ENCODE results near the gene PHKB. TPM values are rescaled to one million over a fixed set of nuclear protein-coding genes. Genes with fewer than 3 reads are reported as not detected.

Gene PHKB
- total RNA-seq, 1 experiment from 2014 or later: 81.3 TPM

DNA sequence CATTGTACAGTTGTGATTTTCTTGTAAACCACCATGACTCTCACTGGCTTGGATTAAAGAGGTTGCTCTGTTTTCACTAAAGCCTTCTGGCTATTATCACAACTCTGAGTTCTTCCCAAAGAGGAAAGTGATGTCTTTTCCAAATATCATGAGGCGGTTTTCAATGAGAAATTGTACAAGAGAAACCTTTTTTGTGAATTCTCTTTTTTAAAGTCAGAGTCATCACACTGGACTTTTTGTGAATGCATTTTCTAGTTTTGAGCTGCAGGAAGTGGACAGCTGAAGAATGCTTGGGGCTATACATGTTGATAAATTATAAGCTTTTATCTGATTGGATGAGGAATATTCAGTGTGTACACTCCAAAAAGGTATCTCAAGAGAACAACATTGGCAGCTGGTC is 100.2 kb downstream of the PHKB start:
- Histone ChIP-seq H2AFZ (no peak overlapping the region), H3K4me1 (replicated peaks; ENCODE audit: insufficient read depth) (no peaks in the 10 kb centered on the region), H3K27me3 (ENCODE audit: insufficient read depth, low read depth) (no peaks in the 10 kb centered on the region), H4K20me1 (ENCODE audit: insufficient read depth) (no peaks in the 10 kb centered on the region), H3K9me2 (ENCODE audit: insufficient read depth) (no peaks in the 10 kb centered on the region), H3K79me2 (ENCODE audit: low read depth) (no peaks in the 10 kb centered on the region), H3K27ac (no peak overlapping the region), H3K4me3 (no peak overlapping the region), H3K9me3 (ENCODE audit: insufficient read depth, low read depth) (no peaks in the 10 kb centered on the region), H3K36me3 (ENCODE audit: low read depth) (no peaks in the 10 kb centered on the region), H3F3A (ENCODE audit: insufficient read depth, low read depth) (no peaks in the 10 kb centered on the region), H3K4me2 (no peak overlapping the region)
- BruUV-seq (replicated peaks): no TSS peak
- intact Hi-C loops (cut with micrococcal nuclease; ENCODE audit: unreplicated experiment): no loop called here
- DNase-seq: no peak
- CTCF ChIA-PET: no interaction called here
- POLR2A ChIA-PET (ENCODE audit: unreplicated experiment): no interaction called here
- TF ChIP-seq EZH2 (IDR thresholded peaks at IDR 0.05; ENCODE audit: low read depth) (no peak), CTCF (conservative IDR thresholded peaks at IDR 0.05) (no peak)

DNA sequence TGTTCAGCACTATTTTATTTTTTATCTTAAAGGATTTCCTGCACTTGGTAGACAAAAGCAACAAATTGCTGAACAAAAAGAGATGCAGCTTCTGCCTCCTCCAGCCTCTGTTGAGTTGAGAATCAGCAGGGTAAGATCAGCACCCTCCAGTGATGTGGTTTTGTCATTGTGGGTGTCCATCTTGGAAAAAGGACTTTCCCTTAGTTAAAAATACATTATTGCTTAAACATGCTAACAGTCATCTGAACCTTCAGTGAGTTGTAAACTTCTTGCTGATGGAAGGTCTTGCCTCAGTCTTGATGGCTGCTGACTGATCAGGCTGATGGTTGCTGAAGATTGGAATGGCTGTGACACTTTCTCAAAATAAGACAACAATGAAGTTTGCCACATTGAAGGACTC is 101.2 kb downstream of the PHKB start:
- no peaks in the 10 kb centered on the region for H3F3A ChIP-seq (ENCODE audit: insufficient read depth, low read depth)
- no peak overlapping the region for H2AFZ ChIP-seq
- intact Hi-C loops (cut with micrococcal nuclease; ENCODE audit: unreplicated experiment): no loop called here
- no peak overlapping the region for H3K4me3 ChIP-seq
- no peaks in the 10 kb centered on the region for H3K79me2 ChIP-seq (ENCODE audit: low read depth)
- H4K20me1 ChIP-seq (ENCODE audit: insufficient read depth): no peaks in the 10 kb centered on the region
- ChIA-PET CTCF (no interaction called here), POLR2A (ENCODE audit: unreplicated experiment) (no interaction called here)
- H3K9me2 ChIP-seq (ENCODE audit: insufficient read depth): no peaks in the 10 kb centered on the region
- no peak for DNase-seq
- H3K27me3 ChIP-seq (ENCODE audit: insufficient read depth, low read depth): no peaks in the 10 kb centered on the region
- no TSS peak for BruUV-seq (replicated peaks)
- no peak overlapping the region for H3K27ac ChIP-seq
- TF ChIP-seq CTCF (conservative IDR thresholded peaks at IDR 0.05) (no peak), EZH2 (IDR thresholded peaks at IDR 0.05; ENCODE audit: low read depth) (no peak)
- H3K9me3 ChIP-seq (ENCODE audit: insufficient read depth, low read depth): no peaks in the 10 kb centered on the region
- no peaks in the 10 kb centered on the region for H3K4me1 ChIP-seq (replicated peaks; ENCODE audit: insufficient read depth)
- no peak overlapping the region for H3K4me2 ChIP-seq
- no peaks in the 10 kb centered on the region for H3K36me3 ChIP-seq (ENCODE audit: low read depth)

GRCh38 chr16:47565454-47565853 is 104.3 kb downstream of the PHKB start:
- CTCF ChIA-PET: no interaction called here
- Histone ChIP-seq H3K27me3 (ENCODE audit: insufficient read depth, low read depth) (no peaks in the 10 kb centered on the region), H3K4me1 (replicated peaks; ENCODE audit: insufficient read depth) (no peaks in the 10 kb centered on the region), H4K20me1 (ENCODE audit: insufficient read depth) (peaks cover 3% of the 10 kb centered on the region; the same call in 1 of the 2 replicates), H3K79me2 (ENCODE audit: low read depth) (peaks cover 4% of the 10 kb centered on the region; the same call in 1 of the 2 replicates), H3K9me3 (ENCODE audit: insufficient read depth, low read depth) (no peaks in the 10 kb centered on the region), H3K4me3 (no peak overlapping the region), H3K36me3 (ENCODE audit: low read depth) (no peaks in the 10 kb centered on the region), H3K4me2 (no peak overlapping the region), H2AFZ (no peak overlapping the region), H3F3A (ENCODE audit: insufficient read depth, low read depth) (no peaks in the 10 kb centered on the region), H3K9me2 (ENCODE audit: insufficient read depth) (no peaks in the 10 kb centered on the region), H3K27ac (no peak overlapping the region)
- DNase-seq: no peak
- intact Hi-C loops (cut with micrococcal nuclease; ENCODE audit: unreplicated experiment): no loop called here
- no TSS peak for BruUV-seq (replicated peaks)
- no peak for TF ChIP-seq EZH2 (IDR thresholded peaks at IDR 0.05; ENCODE audit: low read depth)
- no peak for TF ChIP-seq CTCF (conservative IDR thresholded peaks at IDR 0.05)
- POLR2A ChIA-PET (ENCODE audit: unreplicated experiment): no interaction called here

Data from PC-9 (cell line).